HepG2 (cell line): Measurements from ENCODE around the gene UBAP1. TPM values are rescaled to one million over a fixed set of nuclear protein-coding genes. Genes with fewer than 3 reads are reported as not detected.
"Not testable (repeated sequence)": the region's sequence is repeated elsewhere in the genome, so short reads cannot be mapped to it uniquely, and the experiment has no call there.

Experiments
- CREB1 ChIP-seq, 2 experiments: fragments of 450-650 bp in 1 of 2; IDR thresholded peaks; 2 replicates each; pipeline ENCODE4 v1.6.1; 2016 to 2017; ENCODE audit warnings: control low read depth in 1 of 2, mild to moderate bottlenecking in 1 of 2, missing compliant biosample characterization in 1 of 2, missing genetic modification characterization in 1 of 2
- FOXK1 ChIP-seq: sonication (generic); formaldehyde crosslinking; IDR thresholded peaks from 2 replicates; pipeline ENCODE4 v1.4.0; 2020; ENCODE audit warnings: low read depth, missing genetic modification reagents, borderline replicate concordance
- GATAD2A ChIP-seq: IDR thresholded peaks from 2 replicates; pipeline ENCODE4 v1.6.1; 2016
- KLF16 ChIP-seq, 2 experiments: sonication (generic) in 1 of 2; formaldehyde crosslinking in 1 of 2; IDR thresholded peaks; 2 replicates each; pipeline versions ENCODE4 v1.6.1 to v1.8.0; 2016 to 2023; ENCODE audit warnings: missing genetic modification reagents in 2 of 2, missing compliant biosample characterization in 1 of 2
- MEF2D ChIP-seq: sonication (generic); formaldehyde crosslinking; IDR thresholded peaks from 2 replicates; pipeline ENCODE4 v1.5.1; 2020; ENCODE audit warnings: mild to moderate bottlenecking, missing genetic modification reagents
- NR2C2 ChIP-seq: sonication (generic); formaldehyde crosslinking; IDR thresholded peaks from 2 replicates; pipeline ENCODE4 v1.4.0; 2020; ENCODE audit warnings: missing genetic modification reagents, mild to moderate bottlenecking, moderate library complexity, borderline replicate concordance
- NR2F2 ChIP-seq: IDR thresholded peaks from 2 replicates; pipeline ENCODE4 v1.6.1; 2012; ENCODE audit warnings: low read depth, inconsistent platforms, borderline replicate concordance
- SALL1 ChIP-seq: sonication (generic); formaldehyde crosslinking; IDR thresholded peaks from 2 replicates; pipeline ENCODE4 v1.8.0; 2022; ENCODE audit warnings: mild to moderate bottlenecking, missing genetic modification reagents
- SOX5 ChIP-seq: IDR thresholded peaks from 2 replicates; pipeline ENCODE4 v1.6.1; 2016; ENCODE audit warnings: borderline replicate concordance
- TARDBP ChIP-seq: sonication (generic); formaldehyde crosslinking; IDR thresholded peaks from 2 replicates; pipeline ENCODE4 v1.8.0; 2022; ENCODE audit warnings: mild to moderate bottlenecking, missing genetic modification reagents
- ZBTB7B ChIP-seq: sonication (generic); formaldehyde crosslinking; IDR thresholded peaks from 2 replicates; pipeline ENCODE4 v1.4.0; 2020; ENCODE audit warnings: missing genetic modification reagents
- ZFY ChIP-seq: sonication (generic); formaldehyde crosslinking; IDR thresholded peaks from 2 replicates; pipeline ENCODE4 v1.4.0; 2020; ENCODE audit warnings: missing genetic modification reagents
- ZGPAT ChIP-seq: IDR thresholded peaks from 2 replicates; pipeline ENCODE4 v1.6.1; 2016; ENCODE audit warnings: mild to moderate bottlenecking
- ZMYM4 ChIP-seq: sonication (generic); formaldehyde crosslinking; IDR thresholded peaks from 2 replicates; pipeline ENCODE4 v1.8.1; 2023; ENCODE audit warnings: mild to moderate bottlenecking, missing genetic modification reagents
- ZNF362 ChIP-seq: sonication (generic); formaldehyde crosslinking; IDR thresholded peaks from 2 replicates; pipeline ENCODE4 v1.4.0; 2020; ENCODE audit warnings: missing genetic modification reagents, mild to moderate bottlenecking, borderline replicate concordance
- ZNF574 ChIP-seq: sonication (generic); formaldehyde crosslinking; IDR thresholded peaks from 2 replicates; pipeline ENCODE4 v1.4.0; 2020; ENCODE audit warnings: missing genetic modification reagents
- ZNF646 ChIP-seq: sonication (generic); formaldehyde crosslinking; IDR thresholded peaks from 2 replicates; pipeline ENCODE4 v1.9.0; 2021; ENCODE audit warnings: mild to moderate bottlenecking, missing genetic modification reagents
- polyA plus RNA-seq, 8 experiments: library from polyadenylated mRNA; depleted of rRNA in 3 of 8; stranded (reverse) in 7 of 8; unstranded in 1 of 8; fragments of >200 nt; fragmentation: Illumina TruSeq in 4 of 8; extraction: Trizol in 4 of 8; gene quantifications; 2 replicates each; pipeline versions ENCODE4 v1.2.1 to v1.2.3, GENCODE V29; 2011 to 2016; ENCODE audit warnings: low read depth in 4 of 8, missing spikeins in 1 of 8, mixed read lengths in 1 of 8; ENCODE audit not compliant: insufficient read depth in 1 of 8
- total RNA-seq, 5 experiments: library from RNA; depleted of rRNA; stranded (reverse); fragments of >200 nt; fragmentation: Illumina TruSeq; extraction: Trizol; gene quantifications; 2 replicates each; pipeline ENCODE4 v1.2.3, GENCODE V29; 2016; ENCODE audit warnings: low read depth in 1 of 5

The UBAP1 gene
- total and polyA plus RNA-seq, 2 of the 13 experiments (the other 11 are each of a cell fraction or from before 2014, with no cell fraction given) = 19.5 to 40.5 TPM

- peak; percentile 57; the same call in 1 of the 2 replicates for TF ChIP-seq MEF2D
- TF ChIP-seq GATAD2A (CRISPR knock-in tag) = peak; percentile 85
- peak; percentile 79 for TF ChIP-seq ZNF362
- peak; percentile 43; the same call in 1 of the 2 replicates for TF ChIP-seq ZNF646 (CRISPR knock-in tag)
- peak; percentile 77; the same call in 1 of the 2 replicates for TF ChIP-seq TARDBP (CRISPR knock-in tag)
- peak; percentile 78; the same call in 1 of the 2 replicates for TF ChIP-seq NR2C2
- TF ChIP-seq CREB1 (IDR thresholded peaks at IDR 0.05) = not testable (repeated sequence)
- TF ChIP-seq CREB1 (CRISPR knock-in tag; IDR thresholded peaks at IDR 0.05) = peak; percentile 20; the same call in 1 of the 2 replicates
- TF ChIP-seq ZBTB7B (CRISPR knock-in tag) = 0 out of 2 replicates have a peak, but pooled peaks have one; percentile 37
- peak; percentile 85 for TF ChIP-seq ZGPAT (CRISPR knock-in tag)
- TF ChIP-seq NR2F2 = 0 out of 2 replicates have a peak, but pooled peaks have one; percentile 28
- TF ChIP-seq SOX5 (CRISPR knock-in tag) = peak; percentile 84
- TF ChIP-seq FOXK1 (CRISPR knock-in tag) = peak; percentile 64
- peak; percentile 91 for TF ChIP-seq SALL1 (CRISPR knock-in tag)
- peak; percentile 24; the same call in 1 of the 2 replicates for TF ChIP-seq ZFY (CRISPR knock-in tag)
- peak in 1 of 2 experiments; percentile 87; a peak in 2 of 4 replicates for TF ChIP-seq KLF16 (CRISPR knock-in tag; IDR thresholded peaks at IDR 0.05)
- TF ChIP-seq ZMYM4 (CRISPR knock-in tag) = peak; percentile 90
- TF ChIP-seq ZNF574 (CRISPR knock-in tag) = peak; percentile 54
Measured at GRCh38 chr9:34226144-34226760, 47.4 kb downstream of the UBAP1 start (continued).
